Activated naive CD4-positive, alpha-beta T cell (primary cell): ENCODE data around the gene LRG1.
A peak's percentile ranks its signal among the peaks of the same experiment; 100 is the strongest.
"Not testable (repeated sequence)": the region's sequence is repeated elsewhere in the genome, so short reads cannot be mapped to it uniquely, and the experiment has no call there.

ENCODE experiments used
- DNase-seq, 4 experiments: peaks; one replicate each; lab custom pipeline; 2025; lab: John Stamatoyannopoulos, UW

LRG1 gene

GRCh38 chr19:4575267-4576015, 35.6 kb upstream of the LRG1 start:
- DNase-seq, result no peak

- DNase-seq, result no peak
These were observed 33.8 kb upstream of the LRG1 start for GRCh38 chr19:4573682-4574081.

- no peak for DNase-seq
These were observed 31.6 kb upstream of the LRG1 start for GRCh38 chr19:4571305-4571917.

- no peak for DNase-seq
These were observed 31.1 kb upstream of the LRG1 start for GRCh38 chr19:4570916-4571304.

- no peak for DNase-seq
These were observed 30.6 kb upstream of the LRG1 start for GRCh38 chr19:4570402-4570801.

DNA sequence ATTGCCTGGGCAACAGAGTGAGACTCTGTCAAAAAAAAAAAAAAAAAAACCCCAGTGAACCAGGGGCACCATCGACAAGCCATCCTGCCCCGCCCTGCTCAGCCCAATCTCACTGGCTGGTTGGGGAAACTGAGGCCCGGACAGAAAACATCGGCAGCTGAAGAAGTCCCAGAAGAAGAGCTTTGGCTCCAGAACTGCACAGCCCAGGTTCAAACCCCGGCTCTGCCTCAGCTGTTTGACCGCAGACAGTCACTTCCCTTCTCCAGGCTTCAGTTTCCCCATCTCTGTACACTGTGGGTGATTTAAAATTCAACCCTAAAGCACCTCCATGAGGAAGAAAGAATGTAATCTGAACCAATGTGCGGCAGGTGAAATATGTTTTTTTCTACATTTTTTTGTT, 29.1 kb upstream of the LRG1 start:
- no peak for DNase-seq

DNA sequence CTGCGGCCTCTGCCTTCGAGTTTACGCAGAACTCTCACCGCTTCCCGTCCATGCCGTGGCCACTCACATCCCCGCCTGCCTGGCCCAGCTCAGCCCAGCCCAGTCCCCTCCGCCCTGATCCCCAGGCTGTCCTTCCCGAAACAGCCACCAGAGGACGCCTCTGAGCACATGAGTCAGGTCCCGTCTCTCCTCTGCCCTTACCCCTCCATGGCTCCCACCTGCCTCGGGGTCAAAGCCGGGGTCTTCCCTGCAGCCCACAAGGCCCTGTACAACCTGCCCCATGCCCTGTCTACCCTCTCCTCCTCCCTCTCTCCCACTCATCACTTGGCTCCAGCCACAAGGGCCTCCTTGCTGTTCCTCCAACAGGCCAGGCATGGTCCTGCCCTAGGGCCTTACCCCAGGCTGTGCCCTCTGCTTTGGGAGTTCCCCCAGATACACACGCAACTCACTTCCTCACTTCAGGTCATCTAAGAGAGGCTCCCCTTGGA, 27.8 kb upstream of the LRG1 start:
- peak; percentile 19 to 47 (median 44) for DNase-seq

- no peak for DNase-seq
These were observed 26.7 kb upstream of the LRG1 start for GRCh38 chr19:4566402-4567051.

GRCh38 chr19:4563562-4563961, 23.7 kb upstream of the LRG1 start:
- not testable (repeated sequence) for DNase-seq

- DNase-seq, result not testable (repeated sequence)
These were observed 22.2 kb upstream of the LRG1 start for GRCh38 chr19:4562085-4562484.

GRCh38 chr19:4559569-4559968, 19.7 kb upstream of the LRG1 start, which contains the start of gene SEMA6B:
Gene SEMA6B, minus strand, starts transcription at chr19:4559684. Its CDS starts 1,227 bp downstream, at chr19:4558457.
- no peak for DNase-seq

DNA sequence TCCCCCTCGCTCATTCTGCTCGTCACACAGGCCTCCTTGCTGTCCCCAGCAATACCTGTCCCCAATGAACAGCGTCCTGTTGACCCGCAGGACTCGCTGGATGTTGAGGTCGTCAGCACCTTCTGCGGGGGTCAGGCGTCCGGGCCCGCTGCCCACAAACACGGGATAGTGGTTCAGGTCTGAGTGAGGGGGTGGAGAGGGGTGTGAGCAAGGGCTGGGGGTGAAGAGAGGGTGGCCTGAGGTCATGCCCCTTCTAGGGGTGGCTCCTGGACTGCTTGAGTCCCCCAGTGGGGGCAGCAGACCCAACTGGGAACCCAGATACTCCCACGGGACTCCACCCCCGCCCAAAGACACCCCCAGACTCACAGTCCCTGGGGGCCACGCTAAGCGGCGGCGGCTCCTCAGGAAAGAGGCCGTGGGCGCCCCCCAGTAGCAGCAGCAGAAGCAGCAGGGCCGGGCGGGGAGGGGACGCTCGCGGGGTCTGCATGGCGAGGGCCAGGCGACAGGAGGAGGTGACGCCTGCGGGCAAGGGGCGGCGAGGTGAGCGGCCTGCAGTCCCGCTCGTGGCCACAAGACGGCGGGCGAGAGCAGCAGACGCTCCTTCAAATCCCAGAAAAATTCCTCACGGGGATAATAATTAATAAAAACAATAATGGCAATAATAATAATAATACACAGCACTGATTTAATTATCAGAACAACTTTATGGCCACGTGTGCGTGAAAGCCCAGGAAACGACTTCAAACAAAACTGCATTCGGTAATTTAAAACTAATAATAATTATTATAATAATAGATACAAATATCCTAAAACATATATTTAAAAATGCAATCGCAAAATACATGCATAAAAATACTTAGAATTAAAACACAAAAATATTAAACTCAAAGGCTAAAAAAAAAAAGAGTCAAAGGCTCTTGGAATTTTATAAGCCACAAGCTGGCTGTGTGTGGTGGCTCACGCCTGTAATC, 18.4 kb upstream of the LRG1 start:
- DNase-seq, result peak in 2 of 4 experiments; percentile 12 to 23

- peak in 1 of 4 experiments; percentile 15 for DNase-seq
These were observed 17.5 kb upstream of the LRG1 start for GRCh38 chr19:4557144-4557970.

DNA sequence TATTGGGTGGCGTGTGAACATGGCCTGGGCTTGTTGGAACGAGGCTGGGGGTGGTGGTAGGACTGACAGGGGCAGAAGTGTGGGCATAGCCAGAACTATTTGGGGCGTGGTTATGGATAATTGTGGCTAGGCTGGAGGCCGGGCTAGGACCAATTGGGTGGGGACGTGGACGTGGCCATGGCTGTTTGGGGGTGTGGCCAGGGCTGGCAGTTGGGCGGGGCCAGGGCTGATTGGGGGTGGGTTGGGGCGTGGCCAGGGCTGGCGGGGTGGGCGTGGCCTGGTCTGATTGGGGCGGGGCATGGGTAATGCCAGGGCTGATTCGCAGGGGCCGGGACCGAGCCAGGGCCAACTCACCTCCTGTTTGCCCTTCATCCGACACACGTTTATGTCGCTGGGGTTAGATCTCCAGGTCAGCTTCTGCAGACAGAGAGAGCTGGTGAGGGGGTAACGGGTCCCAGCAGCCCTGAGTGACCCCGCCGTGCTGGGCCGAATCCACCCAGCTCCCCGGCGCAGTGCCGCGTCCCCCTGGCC, 16.8 kb upstream of the LRG1 start:
- no peak for DNase-seq

GRCh38 chr19:4555657-4556561, 16.1 kb upstream of the LRG1 start:
- no peak for DNase-seq

DNA sequence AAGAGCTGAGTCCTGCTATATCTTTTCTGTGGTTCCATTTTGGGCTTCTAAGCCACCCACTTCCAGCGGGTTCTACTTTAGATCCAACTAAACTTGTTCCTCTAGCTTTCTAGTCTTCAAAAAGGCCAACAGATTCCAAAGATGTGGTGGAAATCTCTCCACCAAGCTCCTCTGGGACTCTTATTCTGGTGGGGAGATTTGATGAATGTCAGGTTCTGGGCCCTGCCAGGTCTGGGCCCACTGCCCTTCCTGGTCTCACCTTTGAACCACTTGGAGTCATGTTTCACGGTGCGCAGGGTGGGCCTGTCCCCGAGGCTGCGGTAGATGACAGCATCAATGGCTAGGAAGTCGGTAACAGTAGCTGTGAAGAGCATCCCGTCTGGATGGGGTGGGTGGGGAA, 14.9 kb upstream of the LRG1 start:
- no peak for DNase-seq

DNA sequence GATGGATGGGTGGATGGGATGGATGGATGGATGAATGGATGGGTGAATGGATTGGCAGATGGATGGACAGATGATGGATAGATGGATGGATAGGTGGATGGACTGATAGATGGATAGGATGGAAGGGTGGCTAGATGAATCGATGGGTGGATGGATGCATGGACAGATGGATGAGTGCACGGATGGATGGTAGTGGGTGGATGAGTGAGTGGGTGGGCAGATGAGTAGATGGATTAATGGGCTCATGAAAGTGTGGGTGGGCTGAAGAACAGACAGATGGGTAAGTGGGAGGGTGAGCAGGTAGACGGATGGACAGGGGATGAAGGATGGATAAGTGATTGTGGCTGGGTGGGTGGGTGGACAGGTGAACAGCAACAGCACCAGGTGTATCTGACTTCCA, 13.9 kb upstream of the LRG1 start:
- no peak for DNase-seq

DNA sequence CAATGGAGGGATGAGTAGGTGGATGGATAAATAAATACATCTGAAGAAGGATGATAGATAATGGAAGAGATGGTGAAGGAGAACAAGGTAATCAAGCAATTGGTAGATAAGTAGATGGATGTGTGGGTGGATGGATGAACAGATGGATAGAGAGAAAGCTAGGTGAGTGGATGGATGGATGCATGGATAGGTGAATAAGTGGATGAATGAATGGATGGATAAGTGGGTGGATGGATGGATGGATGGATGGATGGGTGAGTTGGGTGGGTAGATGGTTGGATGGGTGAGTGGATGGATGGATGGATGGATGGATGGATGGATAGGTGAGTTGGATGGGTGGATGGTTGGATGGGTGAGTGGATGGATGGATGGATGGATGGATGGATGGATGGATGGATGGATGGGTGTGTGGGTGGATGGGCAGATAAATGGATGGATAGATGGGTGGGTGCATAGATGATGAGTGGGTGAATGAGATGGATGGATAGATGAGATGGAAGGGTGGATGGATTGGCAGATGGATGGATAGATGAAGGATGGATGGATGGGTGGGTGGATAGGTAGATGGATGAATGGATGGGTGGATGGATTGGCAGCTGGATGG, 13.4 kb upstream of the LRG1 start:
- DNase-seq, result no peak

- DNase-seq, result no peak
These were observed 12.6 kb upstream of the LRG1 start for GRCh38 chr19:4552525-4552819.
